ENCODE results near the gene DCLK1. TPM values are rescaled to one million over a fixed set of nuclear protein-coding genes. Genes with fewer than 3 reads are reported as not detected.

The DCLK1 gene
- 10 to 100 TPM in 1 of 4 donors, 1 to 10 TPM in 3; 1.1 to 10.8 (median 6.7) TPM for total RNA-seq

DNA sequence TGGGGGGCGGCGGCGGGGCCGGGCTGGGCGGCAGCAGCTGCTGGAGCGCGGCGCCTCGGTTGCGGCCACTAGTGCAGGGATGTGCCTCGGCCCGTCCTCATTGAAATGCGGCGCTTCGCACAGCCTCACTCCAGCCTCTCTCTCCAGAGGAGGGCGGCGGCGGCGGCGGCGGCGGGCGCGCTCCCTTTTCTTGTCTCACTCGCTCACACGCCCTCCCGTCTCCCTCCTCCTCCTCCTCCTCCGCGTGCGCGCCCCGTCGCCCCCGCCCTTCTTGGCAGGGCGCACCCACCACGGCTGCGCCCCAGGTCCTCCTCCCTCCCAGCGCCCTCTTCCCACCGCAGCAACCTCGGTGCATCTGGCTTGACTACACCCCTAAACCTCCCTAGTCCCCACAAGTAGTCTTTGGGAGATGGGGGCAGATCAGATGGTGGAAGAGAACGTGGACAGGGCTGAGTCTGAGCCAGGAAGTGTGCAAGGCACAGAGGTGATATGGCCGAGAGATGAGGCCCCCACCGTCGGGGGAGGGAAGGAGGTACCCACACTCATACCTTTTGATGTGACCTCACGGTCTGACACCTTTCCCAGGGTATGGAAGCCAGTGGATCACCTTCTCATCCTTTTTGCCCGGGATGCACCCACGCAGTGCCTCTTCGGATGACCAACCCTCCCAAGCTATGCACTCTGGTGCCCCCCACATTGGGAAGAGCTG, at the start of gene DCLK1:
DCLK1 (minus strand) TSS at position 161 of the 709 bp plus-strand sequence.
- in situ Hi-C loops (cut with MboI; ENCODE audit: low pct_ligation_motif_present in 1 of 4, low pct_unique_long_range_greater_than_20kb in 1 of 4, low sequenced_read_pairs in 3 of 4) (no loop called here), intact Hi-C loops (cut with DNase I; ENCODE audit: low total_unique reads) (no loop called here)
- DNase-seq: peak; percentile 21
- H3K4me1 ChIP-seq: no peaks in the 10 kb centered on the region
- no peaks in the 10 kb centered on the region for H3K9me3 ChIP-seq
- 14 to 80% methylated on average over 1 to 44 of the region's 48 CpGs for WGBS, 2 donors (ENCODE audit: low coverage in 1 of 2)
- H3K27ac ChIP-seq: peak within 1 kb of the TSS; percentile 22 to 54 (median 44)
- TF ChIP-seq EP300 (IDR thresholded peaks at IDR 0.05; ENCODE audit: low read depth) (no peak), POLR2A (IDR thresholded peaks at IDR 0.05) (no peak), POLR2AphosphoS5 (IDR thresholded peaks at IDR 0.05) (no peak)
- TF ChIP-seq, protein P1, sequence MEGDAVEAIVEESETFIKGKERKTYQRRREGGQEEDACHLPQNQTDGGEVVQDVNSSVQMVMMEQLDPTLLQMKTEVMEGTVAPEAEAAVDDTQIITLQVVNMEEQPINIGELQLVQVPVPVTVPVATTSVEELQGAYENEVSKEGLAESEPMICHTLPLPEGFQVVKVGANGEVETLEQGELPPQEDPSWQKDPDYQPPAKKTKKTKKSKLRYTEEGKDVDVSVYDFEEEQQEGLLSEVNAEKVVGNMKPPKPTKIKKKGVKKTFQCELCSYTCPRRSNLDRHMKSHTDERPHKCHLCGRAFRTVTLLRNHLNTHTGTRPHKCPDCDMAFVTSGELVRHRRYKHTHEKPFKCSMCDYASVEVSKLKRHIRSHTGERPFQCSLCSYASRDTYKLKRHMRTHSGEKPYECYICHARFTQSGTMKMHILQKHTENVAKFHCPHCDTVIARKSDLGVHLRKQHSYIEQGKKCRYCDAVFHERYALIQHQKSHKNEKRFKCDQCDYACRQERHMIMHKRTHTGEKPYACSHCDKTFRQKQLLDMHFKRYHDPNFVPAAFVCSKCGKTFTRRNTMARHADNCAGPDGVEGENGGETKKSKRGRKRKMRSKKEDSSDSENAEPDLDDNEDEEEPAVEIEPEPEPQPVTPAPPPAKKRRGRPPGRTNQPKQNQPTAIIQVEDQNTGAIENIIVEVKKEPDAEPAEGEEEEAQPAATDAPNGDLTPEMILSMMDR (IDR thresholded peaks at IDR 0.05): no peak
- no peaks in the 10 kb centered on the region for H3K36me3 ChIP-seq
- peak within 1 kb of the TSS; percentile 10 to 48 (median 41) for H3K4me3 ChIP-seq
- peaks cover 37% of the 10 kb centered on the region for H3K27me3 ChIP-seq

DNA sequence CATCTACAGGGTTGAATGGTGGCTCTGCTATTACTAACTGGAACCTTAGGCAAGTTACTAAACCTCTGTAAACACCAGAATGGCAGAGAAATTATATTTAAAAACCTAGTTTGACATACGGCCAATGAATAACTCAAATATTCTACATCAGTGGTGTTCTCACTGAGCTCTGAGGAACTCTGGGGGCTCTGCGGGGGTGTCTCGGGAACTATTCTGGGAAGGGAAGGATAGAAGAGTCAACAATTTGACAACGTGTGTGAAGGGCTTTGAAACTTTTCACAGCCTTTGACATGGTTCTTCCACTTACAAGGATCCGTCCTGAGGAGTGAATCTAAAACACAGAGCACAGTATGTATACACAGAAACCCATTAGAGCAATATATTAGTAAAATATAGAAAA, 44.4 kb upstream of the DCLK1 start:
- TF ChIP-seq EP300 (IDR thresholded peaks at IDR 0.05; ENCODE audit: low read depth) (no peak), POLR2AphosphoS5 (IDR thresholded peaks at IDR 0.05) (no peak), POLR2A (IDR thresholded peaks at IDR 0.05) (no peak)
- TF ChIP-seq, protein P1 (IDR thresholded peaks at IDR 0.05): no peak
- no peak overlapping the region for H3K27ac ChIP-seq
- WGBS, 2 donors (ENCODE audit: low coverage in 1 of 2): 69 to 76% methylated on average over 5 of the region's 5 CpGs

DNA sequence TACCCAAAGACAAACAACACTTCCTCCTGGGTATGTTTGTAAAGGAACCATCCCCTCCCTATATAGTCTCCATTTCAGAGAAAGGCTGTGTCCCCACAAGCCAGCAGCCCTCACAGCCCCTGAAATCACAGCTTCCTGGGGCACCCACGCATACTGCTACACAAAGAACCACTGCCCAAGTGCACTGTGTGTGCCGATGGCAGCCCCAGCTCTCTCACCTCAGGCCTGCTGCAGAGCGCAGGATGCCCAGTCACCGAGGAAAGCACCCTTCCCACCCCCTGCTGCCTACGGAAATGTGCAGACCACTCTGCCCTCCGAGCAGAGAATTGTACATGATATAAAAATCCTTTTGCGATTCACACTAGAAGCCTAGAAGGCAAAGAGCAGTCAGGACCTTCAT, 43.7 kb upstream of the DCLK1 start:
- Histone ChIP-seq H3K36me3 (no peaks in the 10 kb centered on the region), H3K27ac (no peak overlapping the region), H3K27me3 (no peaks in the 10 kb centered on the region), H3K4me3 (no peak overlapping the region), H3K9me3 (no peaks in the 10 kb centered on the region), H3K4me1 (no peaks in the 10 kb centered on the region)
- in situ Hi-C loops (cut with MboI; ENCODE audit: low pct_ligation_motif_present in 1 of 4, low pct_unique_long_range_greater_than_20kb in 1 of 4, low sequenced_read_pairs in 3 of 4) (no loop called here), intact Hi-C loops (cut with DNase I; ENCODE audit: low total_unique reads) (no loop called here)
- 70 to 100% methylated on average over 1 to 7 of the region's 7 CpGs for WGBS, 2 donors (ENCODE audit: low coverage in 1 of 2)
- TF ChIP-seq, protein P1 (IDR thresholded peaks at IDR 0.05): no peak
- TF ChIP-seq POLR2A (IDR thresholded peaks at IDR 0.05) (no peak), POLR2AphosphoS5 (IDR thresholded peaks at IDR 0.05) (no peak), EP300 (IDR thresholded peaks at IDR 0.05; ENCODE audit: low read depth) (no peak)
- no peak for DNase-seq

More for the DNA sequence above, 44.4 kb upstream of the DCLK1 start:
- Histone ChIP-seq H3K4me1 (no peaks in the 10 kb centered on the region), H3K9me3 (no peaks in the 10 kb centered on the region), H3K36me3 (no peaks in the 10 kb centered on the region), H3K4me3 (no peak overlapping the region), H3K27me3 (no peaks in the 10 kb centered on the region)
- in situ Hi-C loops (cut with MboI; ENCODE audit: low pct_ligation_motif_present in 1 of 4, low pct_unique_long_range_greater_than_20kb in 1 of 4, low sequenced_read_pairs in 3 of 4) (no loop called here), intact Hi-C loops (cut with DNase I; ENCODE audit: low total_unique reads) (no loop called here)
- no peak for DNase-seq

DNA sequence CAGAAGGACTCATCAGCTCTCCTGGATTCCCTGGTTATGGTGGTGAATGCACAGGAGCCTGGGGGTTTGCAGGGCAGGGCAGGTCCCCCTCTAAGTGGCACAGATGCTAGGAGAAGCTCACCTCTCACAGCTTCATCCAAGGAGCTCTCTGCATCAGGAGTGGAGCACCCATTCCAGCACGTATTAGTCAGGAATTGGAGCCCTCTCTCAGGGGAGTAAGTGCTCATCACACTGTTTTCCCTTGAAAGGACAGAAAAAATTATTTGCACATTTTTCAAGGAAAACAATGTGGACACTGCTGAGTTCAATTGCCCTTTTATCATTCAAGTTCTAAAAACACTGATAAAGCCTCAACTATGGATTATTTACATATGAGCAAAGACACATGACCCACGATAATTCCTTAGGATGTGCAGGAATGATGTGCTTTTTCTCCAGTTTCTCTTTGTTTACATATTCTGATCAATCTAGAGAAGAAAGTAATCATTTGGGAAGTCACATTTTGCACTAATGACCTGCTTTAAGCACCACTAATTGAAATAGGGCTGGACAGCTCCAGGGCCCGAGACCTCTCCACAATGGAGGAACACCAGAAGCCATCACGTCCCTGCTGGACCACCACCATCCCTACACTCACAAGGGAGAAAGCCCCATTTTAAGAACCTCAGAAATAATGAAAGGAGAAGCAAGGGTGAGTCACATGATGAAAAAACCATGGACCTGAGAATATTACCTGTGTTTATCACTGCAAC, 42.6 kb upstream of the DCLK1 start:
- no peak for DNase-seq

More for the DNA sequence above, 42.6 kb upstream of the DCLK1 start:
- intact Hi-C loops (cut with DNase I; ENCODE audit: low total_unique reads): no loop called here
- no peaks in the 10 kb centered on the region for H3K27me3 ChIP-seq
- H3K4me1 ChIP-seq: no peaks in the 10 kb centered on the region
- WGBS, 2 donors (ENCODE audit: low coverage in 1 of 2): 71 to 82% methylated on average over 3 to 4 of the region's 4 CpGs
- H3K36me3 ChIP-seq: no peaks in the 10 kb centered on the region
- H3K9me3 ChIP-seq: no peaks in the 10 kb centered on the region
- H3K4me3 ChIP-seq: no peak overlapping the region
- TF ChIP-seq EP300 (IDR thresholded peaks at IDR 0.05; ENCODE audit: low read depth): no peak
- in situ Hi-C loops (cut with MboI; ENCODE audit: low pct_ligation_motif_present in 1 of 4, low pct_unique_long_range_greater_than_20kb in 1 of 4, low sequenced_read_pairs in 3 of 4): no loop called here
- no peak overlapping the region for H3K27ac ChIP-seq
